ENCODE data around the gene HPN.

Gene HPN

DNA sequence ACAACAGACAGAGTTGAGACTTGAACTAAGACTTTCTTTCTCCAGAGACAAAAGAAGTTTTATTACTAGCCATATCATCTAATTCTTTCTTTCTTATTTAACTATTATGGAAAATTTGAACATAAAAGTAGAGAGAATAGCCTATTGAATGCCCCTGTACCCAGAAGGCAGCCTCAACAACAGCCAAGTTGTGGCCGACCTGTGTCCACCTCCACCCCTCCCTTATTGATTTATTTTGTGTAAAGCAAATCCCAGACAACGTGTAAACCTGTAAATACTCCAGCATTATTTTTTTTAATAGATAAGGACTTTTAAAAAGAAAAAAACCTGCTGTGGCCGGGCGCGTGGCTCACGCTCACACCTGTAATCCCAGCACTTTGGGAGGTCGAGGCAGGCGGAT, 48.0 kb downstream of the HPN start:
- FAIRE-seq (no peak), DNase-seq (ENCODE audit: insufficient read length, low spot score) (no peak)
- TF ChIP-seq POU2F2 (IDR thresholded peaks at IDR 0.05; ENCODE audit: low read depth, low read length): no peak
- no peak for TF ChIP-seq POLR2A (IDR thresholded peaks at IDR 0.05; ENCODE audit: low read depth, low read length)

DNA sequence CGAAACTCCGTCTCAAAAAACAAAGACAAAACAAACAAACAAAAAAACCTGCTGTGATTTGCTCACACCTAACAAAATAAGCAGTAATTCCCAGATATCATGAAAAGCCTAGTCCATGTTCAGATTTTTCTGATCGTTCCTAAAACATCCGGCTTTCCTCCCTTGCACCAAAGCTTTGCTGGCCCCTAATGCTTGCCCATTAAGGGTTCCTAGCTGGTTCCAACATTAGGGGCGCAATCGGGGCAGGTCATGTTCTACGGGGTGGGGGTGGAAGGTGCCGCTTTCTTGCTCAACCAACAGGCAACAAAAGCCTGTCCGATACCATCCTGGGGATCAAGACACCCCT, 48.6 kb downstream of the HPN start:
- TF ChIP-seq SPI1 (IDR thresholded peaks at IDR 0.05; ENCODE audit: low read depth, low read length): no peak
- no peak for TF ChIP-seq POLR2AphosphoS5 (IDR thresholded peaks at IDR 0.05; ENCODE audit: low read depth, low read length)
- TF ChIP-seq TAF1 (IDR thresholded peaks at IDR 0.05; ENCODE audit: low read depth, low read length): no peak
- no peak for TF ChIP-seq POU2F2 (IDR thresholded peaks at IDR 0.05; ENCODE audit: low read depth, low read length)
- no peak for TF ChIP-seq POLR2A (IDR thresholded peaks at IDR 0.05; ENCODE audit: low read depth, low read length)
- TF ChIP-seq PAX5 (IDR thresholded peaks at IDR 0.05; ENCODE audit: insufficient read depth, low read length, severe bottlenecking): no peak

DNA sequence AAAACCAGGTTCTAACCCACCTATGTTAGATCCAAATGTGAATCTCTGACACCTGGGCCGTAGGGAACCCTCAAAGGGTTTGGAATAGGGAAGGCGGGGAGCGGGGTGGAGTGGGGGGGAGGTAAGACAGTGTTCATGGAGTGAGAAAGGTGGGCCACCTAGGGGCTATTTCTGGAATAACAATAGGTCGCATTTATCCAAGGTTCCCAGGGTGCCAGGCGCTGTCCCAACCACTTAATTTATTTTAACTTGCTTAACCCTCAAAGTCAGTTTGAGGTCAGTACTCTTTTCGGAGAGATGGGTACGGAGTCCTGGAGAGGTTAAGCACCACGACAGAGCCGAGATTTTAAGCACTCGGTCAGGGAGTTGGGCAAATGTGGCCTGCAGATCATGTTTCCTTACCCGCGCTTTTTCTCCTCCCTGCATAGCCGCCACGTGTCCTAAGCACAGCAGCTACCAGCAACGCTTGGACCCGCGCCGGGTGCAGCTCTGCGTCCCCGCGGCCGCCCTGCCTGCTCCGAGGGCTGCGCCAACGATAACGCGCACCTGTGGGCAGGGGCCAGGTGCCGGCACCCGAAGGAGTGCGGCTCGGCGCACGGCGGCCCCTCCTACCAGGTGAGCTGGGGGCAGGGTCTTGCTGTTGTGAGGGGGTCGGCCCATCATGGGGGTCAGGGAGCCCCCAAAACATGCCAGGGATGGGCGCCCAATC, 49.1 kb downstream of the HPN start:
- peak; percentile 61 for DNase-seq (ENCODE audit: insufficient read length, low spot score)
- FAIRE-seq: no peak
- TF ChIP-seq POLR2A (IDR thresholded peaks at IDR 0.05; ENCODE audit: low read depth, low read length): no peak
- TF ChIP-seq TAF1 (IDR thresholded peaks at IDR 0.05; ENCODE audit: low read depth, low read length): no peak
- no peak for TF ChIP-seq PAX5 (IDR thresholded peaks at IDR 0.05; ENCODE audit: insufficient read depth, low read length, severe bottlenecking)
- no peak for TF ChIP-seq SPI1 (IDR thresholded peaks at IDR 0.05; ENCODE audit: low read depth, low read length)
- no peak for TF ChIP-seq POU2F2 (IDR thresholded peaks at IDR 0.05; ENCODE audit: low read depth, low read length)
- TF ChIP-seq POLR2AphosphoS5 (IDR thresholded peaks at IDR 0.05; ENCODE audit: low read depth, low read length): no peak

More for the DNA sequence above, 48.6 kb downstream of the HPN start:
- DNase-seq (ENCODE audit: insufficient read length, low spot score): no peak
- no peak for FAIRE-seq

DNA sequence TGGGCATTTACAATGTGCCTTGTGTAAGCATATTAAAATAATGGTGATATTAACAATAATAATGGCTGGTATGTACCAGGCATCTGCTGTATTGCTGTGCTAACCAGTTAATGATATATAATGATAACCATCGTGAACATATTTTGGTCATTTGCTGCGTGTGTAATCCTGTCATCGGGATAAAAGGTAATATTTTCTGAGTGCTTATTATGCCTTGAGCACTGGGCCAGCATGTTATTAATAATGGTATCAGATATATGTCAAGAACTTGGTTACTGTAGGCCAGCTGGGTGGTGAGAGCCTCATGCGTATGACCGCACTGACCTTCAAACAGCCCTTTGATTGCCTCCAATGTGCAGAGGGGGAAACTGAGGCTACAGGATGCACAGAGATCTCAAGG, 51.9 kb downstream of the HPN start:
- no peak for TF ChIP-seq POLR2AphosphoS5 (IDR thresholded peaks at IDR 0.05; ENCODE audit: low read depth, low read length)
- TF ChIP-seq POU2F2 (IDR thresholded peaks at IDR 0.05; ENCODE audit: low read depth, low read length): no peak
- TF ChIP-seq TAF1 (IDR thresholded peaks at IDR 0.05; ENCODE audit: low read depth, low read length): no peak
- TF ChIP-seq POLR2A (IDR thresholded peaks at IDR 0.05; ENCODE audit: low read depth, low read length): no peak
- TF ChIP-seq SPI1 (IDR thresholded peaks at IDR 0.05; ENCODE audit: low read depth, low read length): no peak
- TF ChIP-seq PAX5 (IDR thresholded peaks at IDR 0.05; ENCODE audit: insufficient read depth, low read length, severe bottlenecking): no peak
- no peak for DNase-seq (ENCODE audit: insufficient read length, low spot score)
- FAIRE-seq: no peak

DNA sequence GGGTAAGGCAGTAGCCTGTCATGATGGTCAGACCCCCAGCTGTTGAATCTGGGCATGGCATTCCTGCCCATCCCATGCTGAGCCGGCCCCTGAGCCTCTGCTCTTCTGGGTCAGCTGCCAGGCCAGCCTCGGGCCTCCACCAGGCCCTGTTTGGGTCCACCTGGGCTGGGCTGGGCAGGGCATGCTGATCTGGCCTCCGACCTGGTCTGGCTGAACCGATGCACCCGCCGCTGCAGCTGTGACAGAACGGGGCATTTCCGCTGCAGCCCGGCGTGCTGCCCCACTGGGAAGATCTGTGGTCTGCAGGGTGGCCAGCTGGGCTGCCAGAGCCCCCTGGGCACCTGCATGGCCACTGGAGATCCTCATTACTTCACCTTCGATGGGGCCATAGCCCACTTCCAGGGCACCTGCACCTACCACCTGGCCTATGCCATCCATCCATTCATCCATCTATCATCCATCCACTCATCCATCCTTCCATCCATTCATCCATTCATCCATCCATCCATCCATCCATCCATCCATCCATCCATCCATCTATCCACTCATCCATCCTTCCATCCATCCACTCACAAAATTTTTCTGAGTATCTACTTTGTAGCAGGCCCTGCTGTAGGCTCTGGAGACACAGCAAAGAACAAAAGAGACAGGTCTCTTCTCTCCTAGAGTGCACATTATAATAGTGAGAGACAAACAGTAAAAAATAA, 52.6 kb downstream of the HPN start:
- FAIRE-seq (no peak), DNase-seq (ENCODE audit: insufficient read length, low spot score) (no peak)
- TF ChIP-seq POLR2A (IDR thresholded peaks at IDR 0.05; ENCODE audit: low read depth, low read length) (no peak), POU2F2 (IDR thresholded peaks at IDR 0.05; ENCODE audit: low read depth, low read length) (no peak), TAF1 (IDR thresholded peaks at IDR 0.05; ENCODE audit: low read depth, low read length) (no peak), SPI1 (IDR thresholded peaks at IDR 0.05; ENCODE audit: low read depth, low read length) (no peak), PAX5 (IDR thresholded peaks at IDR 0.05; ENCODE audit: insufficient read depth, low read length, severe bottlenecking) (no peak), POLR2AphosphoS5 (IDR thresholded peaks at IDR 0.05; ENCODE audit: low read depth, low read length) (no peak)

DNA sequence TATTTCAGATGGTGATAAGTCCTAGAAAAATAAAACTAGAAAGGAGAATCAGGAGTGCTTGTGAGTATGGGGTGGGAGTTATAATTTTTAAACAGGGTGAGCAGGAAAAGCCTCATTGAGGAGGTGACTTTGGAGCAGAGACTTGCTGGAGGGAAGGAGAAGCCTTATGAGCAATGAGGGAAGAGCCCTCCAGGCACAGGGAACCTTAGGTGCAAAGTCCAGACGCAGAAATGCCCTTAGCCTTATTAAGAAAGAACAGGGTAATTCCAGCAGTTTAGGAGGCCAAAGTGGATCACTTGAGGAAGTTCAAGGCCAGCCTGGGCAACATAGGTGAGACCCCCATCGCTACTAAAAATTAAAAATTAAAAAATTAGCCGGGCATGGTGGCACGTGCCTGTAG, 53.1 kb downstream of the HPN start:
- FAIRE-seq (no peak), DNase-seq (ENCODE audit: insufficient read length, low spot score) (no peak)
- TF ChIP-seq PAX5 (IDR thresholded peaks at IDR 0.05; ENCODE audit: insufficient read depth, low read length, severe bottlenecking) (no peak), SPI1 (IDR thresholded peaks at IDR 0.05; ENCODE audit: low read depth, low read length) (no peak), POLR2A (IDR thresholded peaks at IDR 0.05; ENCODE audit: low read depth, low read length) (no peak), POLR2AphosphoS5 (IDR thresholded peaks at IDR 0.05; ENCODE audit: low read depth, low read length) (no peak), POU2F2 (IDR thresholded peaks at IDR 0.05; ENCODE audit: low read depth, low read length) (no peak), TAF1 (IDR thresholded peaks at IDR 0.05; ENCODE audit: low read depth, low read length) (no peak)

DNA sequence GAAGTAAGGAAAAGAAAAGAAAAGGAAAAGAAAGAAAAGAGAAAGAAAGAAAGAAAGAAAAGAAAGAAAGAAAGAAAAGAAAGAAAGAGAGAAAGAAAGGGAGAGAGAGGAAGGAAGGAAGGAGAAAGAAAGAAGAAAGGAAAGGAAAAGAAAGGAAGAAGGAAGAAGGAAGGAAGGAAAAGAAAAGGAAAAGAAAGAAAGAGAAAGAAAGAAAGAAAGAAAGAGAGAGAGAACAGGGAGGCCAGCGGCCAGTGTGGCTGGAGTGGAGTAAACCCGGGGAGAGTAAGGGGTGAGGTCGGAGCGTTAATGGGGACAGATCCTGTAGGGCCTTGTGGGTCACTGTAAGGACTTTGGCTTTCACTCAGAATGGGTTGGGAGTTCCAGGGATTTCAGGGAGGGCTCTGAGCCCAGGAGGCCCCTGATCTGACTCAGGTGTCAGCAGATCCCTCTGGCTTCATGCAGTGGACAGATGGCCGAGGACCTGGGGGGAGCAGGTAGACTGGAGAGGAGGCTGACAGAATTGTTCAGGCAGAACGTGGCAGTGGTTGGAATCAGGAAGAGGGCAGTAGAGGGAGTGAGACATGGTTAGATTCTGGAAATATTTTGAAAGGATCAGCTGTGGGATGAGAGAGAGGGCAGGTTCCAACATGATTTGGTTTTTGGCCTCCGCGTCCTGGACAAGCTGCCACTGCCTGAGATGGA, 54.3 kb downstream of the HPN start:
- TF ChIP-seq SPI1 (IDR thresholded peaks at IDR 0.05; ENCODE audit: low read depth, low read length): no peak
- TF ChIP-seq PAX5 (IDR thresholded peaks at IDR 0.05; ENCODE audit: insufficient read depth, low read length, severe bottlenecking): no peak
- TF ChIP-seq POLR2AphosphoS5 (IDR thresholded peaks at IDR 0.05; ENCODE audit: low read depth, low read length): no peak
- no peak for TF ChIP-seq TAF1 (IDR thresholded peaks at IDR 0.05; ENCODE audit: low read depth, low read length)
- TF ChIP-seq POLR2A (IDR thresholded peaks at IDR 0.05; ENCODE audit: low read depth, low read length): no peak
- no peak for TF ChIP-seq POU2F2 (IDR thresholded peaks at IDR 0.05; ENCODE audit: low read depth, low read length)
- no peak for FAIRE-seq
- no peak for DNase-seq (ENCODE audit: insufficient read length, low spot score)

DNA sequence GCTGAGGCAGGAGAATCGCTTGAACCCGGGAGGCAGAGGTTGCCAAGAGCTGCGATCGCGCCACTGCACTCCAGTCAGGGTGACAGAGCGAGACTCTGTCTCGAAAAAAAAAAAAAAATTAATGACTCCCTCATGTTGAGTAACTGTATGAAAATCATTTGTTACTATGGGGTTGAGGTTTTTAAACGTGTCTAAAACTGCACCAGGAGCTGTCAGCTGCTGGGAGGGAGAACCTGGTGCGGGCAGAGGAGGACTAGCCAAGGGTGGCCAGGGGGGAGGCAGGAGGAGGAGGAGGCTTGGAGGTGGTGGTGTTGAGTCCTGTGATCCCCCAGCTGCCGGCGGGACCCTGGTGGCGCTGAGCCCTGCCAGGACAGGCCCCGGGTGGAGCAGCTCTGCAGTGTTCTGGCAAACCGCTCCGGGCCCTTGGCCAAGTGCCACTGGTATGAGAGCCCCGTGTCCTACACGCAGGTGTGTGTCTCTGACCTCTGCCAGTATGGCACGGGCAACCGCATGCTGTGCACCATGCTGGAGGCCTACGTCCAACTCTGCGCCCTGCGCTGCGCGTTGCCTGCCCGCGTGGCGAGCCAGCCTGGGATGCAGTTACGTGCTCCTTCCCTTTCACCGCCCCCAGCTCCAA, 57.0 kb downstream of the HPN start:
- DNase-seq (ENCODE audit: insufficient read length, low spot score) (no peak), FAIRE-seq (no peak)
- TF ChIP-seq POLR2AphosphoS5 (IDR thresholded peaks at IDR 0.05; ENCODE audit: low read depth, low read length): no peak

DNA sequence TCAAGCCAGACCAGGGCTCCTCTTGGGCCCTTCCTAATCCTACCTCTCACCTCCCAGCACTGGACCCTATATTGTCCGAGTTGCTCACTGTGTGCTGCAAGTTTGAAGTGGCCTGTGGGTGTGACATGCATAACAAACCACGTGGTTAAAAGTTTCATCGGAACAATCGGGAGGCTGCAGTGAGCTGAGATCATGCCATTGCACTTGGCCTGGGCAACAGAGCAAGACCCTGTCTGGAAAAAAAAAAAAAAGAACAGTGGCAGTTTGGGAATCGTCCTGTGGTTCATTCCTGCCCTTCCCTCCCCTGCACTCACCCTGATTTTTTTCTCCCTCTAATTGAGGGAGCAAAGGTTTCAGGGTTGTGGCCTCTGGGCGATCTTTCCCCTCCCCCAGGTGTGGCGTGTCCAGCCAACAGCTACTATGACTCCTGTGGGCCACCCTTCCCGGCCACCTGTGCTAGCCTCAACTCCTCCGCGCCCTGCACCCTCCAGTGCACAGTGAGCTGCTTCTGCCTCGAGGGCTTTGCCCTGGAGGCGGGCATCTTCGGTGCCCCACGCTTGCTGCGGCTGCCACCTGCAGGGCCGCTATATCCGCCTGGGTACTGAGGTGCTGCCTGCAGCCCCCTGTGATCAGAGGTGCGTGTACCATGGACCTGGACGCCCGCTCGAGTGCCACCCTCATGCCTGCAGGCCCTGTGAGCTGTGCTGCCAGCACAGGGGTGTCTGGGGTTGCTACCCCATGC, 57.8 kb downstream of the HPN start:
- FAIRE-seq (no peak), DNase-seq (ENCODE audit: insufficient read length, low spot score) (no peak)
- TF ChIP-seq POLR2AphosphoS5 (IDR thresholded peaks at IDR 0.05; ENCODE audit: low read depth, low read length) (no peak), POLR2A (IDR thresholded peaks at IDR 0.05; ENCODE audit: low read depth, low read length) (no peak), PAX5 (IDR thresholded peaks at IDR 0.05; ENCODE audit: insufficient read depth, low read length, severe bottlenecking) (no peak), SPI1 (IDR thresholded peaks at IDR 0.05; ENCODE audit: low read depth, low read length) (no peak), POU2F2 (IDR thresholded peaks at IDR 0.05; ENCODE audit: low read depth, low read length) (no peak), TAF1 (IDR thresholded peaks at IDR 0.05; ENCODE audit: low read depth, low read length) (no peak)

All from GM12891 (cell line).